Keratinocyte (primary cell): ENCODE measurements around the gene ADGRG1. TPM values are rescaled to one million over a fixed set of nuclear protein-coding genes. Genes with fewer than 3 reads are reported as not detected.

ENCODE experiments used
- DNase-seq: peaks from one replicate; pipeline ENCODE4 v3.0.0-alpha.2; 2011; ENCODE audit warnings: low read depth, missing footprints, low spot score
- FAIRE-seq: peaks from 2 replicates; lab custom pipeline; 2011; peaks lifted over from hg19 to GRCh38; lab: Jason Lieb, UNC
- H2AFZ ChIP-seq: 2 replicates; pipeline ENCODE4 v1.6.0; 2012; ENCODE audit warnings: low read length, control low read depth, inconsistent platforms; ENCODE audit not compliant: control insufficient read depth
- H3K27ac ChIP-seq: 2 replicates; pipeline ENCODE4 v1.5.1; 2011; ENCODE audit warnings: low read length; ENCODE audit not compliant: control insufficient read depth, insufficient read depth
- H3K27me3 ChIP-seq: 3 replicates; pipeline ENCODE4 v1.6.0; 2011; ENCODE audit warnings: low read length; ENCODE audit not compliant: control insufficient read depth, insufficient read depth; ENCODE audit errors: extremely low read depth
- H3K36me3 ChIP-seq, 2 experiments: 2 replicates in 1 of 2; 3 replicates in 1 of 2; pipeline ENCODE4 v1.5.1; 2011; ENCODE audit warnings: low read length in 2 of 2, mild to moderate bottlenecking in 1 of 2; ENCODE audit not compliant: control insufficient read depth in 2 of 2, insufficient read depth in 2 of 2; ENCODE audit errors: extremely low read depth in 1 of 2
- H3K4me1 ChIP-seq: 3 replicates; pipeline ENCODE4 v1.5.1; 2011; ENCODE audit warnings: low read length; ENCODE audit not compliant: control insufficient read depth, insufficient read depth; ENCODE audit errors: extremely low read depth
- H3K4me2 ChIP-seq: 3 replicates; pipeline ENCODE4 v1.6.0; 2011; ENCODE audit warnings: low read depth, low read length; ENCODE audit not compliant: control insufficient read depth, insufficient read depth; ENCODE audit errors: extremely low read depth
- H3K4me3 ChIP-seq, 3 experiments: fragments of 200-600 bp in 1 of 3; sonication (generic) in 1 of 3; 2 replicates in 2 of 3; 3 replicates in 1 of 3; pipeline ENCODE4 v1.5.1; 2011 to 2016; ENCODE audit warnings: low read length in 3 of 3, mild to moderate bottlenecking in 3 of 3, control low read depth in 2 of 3, inconsistent platforms in 1 of 3, low read depth in 1 of 3, mixed read lengths in 1 of 3, mixed run types in 1 of 3, moderate library complexity in 1 of 3; ENCODE audit not compliant: control insufficient read depth in 2 of 3, insufficient read depth in 2 of 3; ENCODE audit errors: extremely low read depth in 1 of 3
- H3K79me2 ChIP-seq: 2 replicates; pipeline ENCODE4 v1.6.0; 2012; ENCODE audit warnings: low read length; ENCODE audit not compliant: control insufficient read depth, insufficient read depth
- H3K9ac ChIP-seq: 3 replicates; pipeline ENCODE4 v1.6.0; 2011; ENCODE audit warnings: low read length; ENCODE audit not compliant: control insufficient read depth, insufficient read depth; ENCODE audit errors: extremely low read depth
- H3K9me1 ChIP-seq: 3 replicates; pipeline ENCODE4 v1.6.0; 2011; ENCODE audit warnings: low read length; ENCODE audit not compliant: control insufficient read depth, insufficient read depth; ENCODE audit errors: extremely low read depth
- H3K9me3 ChIP-seq: 2 replicates; pipeline ENCODE4 v1.5.1; 2012; ENCODE audit warnings: low read depth, low read length; ENCODE audit not compliant: control insufficient read depth
- H4K20me1 ChIP-seq: 3 replicates; pipeline ENCODE4 v1.6.0; 2011; ENCODE audit warnings: low read length; ENCODE audit not compliant: control insufficient read depth, insufficient read depth; ENCODE audit errors: extremely low read depth
- EZH2 ChIP-seq: IDR thresholded peaks from one replicate; pipeline ENCODE4 v1.6.1; 2012; ENCODE audit warnings: inconsistent platforms, mild to moderate bottlenecking, low read length, moderate library complexity
- dilution Hi-C: fragments of 300-500 bp; cut with MboI; formaldehyde crosslinking; loops from one replicate; pipeline ENCODE4 v1.7.0; 2020; ENCODE audit warnings: low sequenced_read_pairs; ENCODE audit not compliant: extremely low pct_ligation_motif_present
- polyA plus RNA-seq, 5 experiments: library from polyadenylated mRNA; depleted of rRNA in 3 of 5; stranded (reverse) in 3 of 5; stranded (forward) in 1 of 5; unstranded in 1 of 5; fragments of >200 nt; gene quantifications; 1 replicate in 1 of 5; 2 replicates in 3 of 5; 3 replicates in 1 of 5; pipeline versions ENCODE4 v1.2.1 to v1.2.3, GENCODE V29; 2011 to 2012; ENCODE audit warnings: missing spikeins in 2 of 5, low read depth in 1 of 5, low replicate concordance in 1 of 5
- TF ChIP-seq, protein P1 (sequence below), 3 experiments: IDR thresholded peaks in 1 of 3; conservative IDR thresholded peaks in 1 of 3; optimal IDR thresholded peaks in 1 of 3; 2 replicates in 2 of 3; 3 replicates in 1 of 3; pipeline versions ENCODE3 to v1.5.1; 2011; ENCODE audit warnings: low read length in 3 of 3, mild to moderate bottlenecking in 3 of 3, moderate library complexity in 2 of 3, control low read depth in 1 of 3, inconsistent platforms in 1 of 3; ENCODE audit not compliant: insufficient read depth in 2 of 3; ENCODE audit errors: extremely low read depth in 1 of 3

Gene ADGRG1
- polyA plus RNA-seq, 1 donor (not counting 4 experiments of a cell fraction or from before 2014, with no cell fraction given), result 28.4 TPM

DNA sequence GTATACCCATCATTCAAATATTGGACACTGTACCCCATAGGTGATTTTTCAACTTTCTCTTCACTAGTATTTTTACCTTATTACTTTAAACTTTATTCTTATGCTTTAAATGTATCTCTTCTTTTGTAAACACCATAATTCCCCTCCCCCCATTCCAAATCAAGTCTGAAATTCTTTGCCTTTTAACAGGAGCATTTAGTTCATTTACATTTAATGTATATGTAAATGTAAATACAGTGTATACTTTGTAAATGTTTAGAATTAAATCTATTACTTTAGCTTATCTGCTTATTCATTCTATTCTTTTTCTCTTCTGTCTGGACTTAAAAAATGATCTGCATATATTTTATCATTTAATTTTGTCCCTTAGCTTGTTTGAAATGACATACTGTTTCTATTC lies 30.0 kb upstream of the ADGRG1 start:
- H3K4me3 ChIP-seq, result no peak overlapping the region
- no peaks in the 10 kb centered on the region for H3K27me3 ChIP-seq
- TF ChIP-seq, protein P1, sequence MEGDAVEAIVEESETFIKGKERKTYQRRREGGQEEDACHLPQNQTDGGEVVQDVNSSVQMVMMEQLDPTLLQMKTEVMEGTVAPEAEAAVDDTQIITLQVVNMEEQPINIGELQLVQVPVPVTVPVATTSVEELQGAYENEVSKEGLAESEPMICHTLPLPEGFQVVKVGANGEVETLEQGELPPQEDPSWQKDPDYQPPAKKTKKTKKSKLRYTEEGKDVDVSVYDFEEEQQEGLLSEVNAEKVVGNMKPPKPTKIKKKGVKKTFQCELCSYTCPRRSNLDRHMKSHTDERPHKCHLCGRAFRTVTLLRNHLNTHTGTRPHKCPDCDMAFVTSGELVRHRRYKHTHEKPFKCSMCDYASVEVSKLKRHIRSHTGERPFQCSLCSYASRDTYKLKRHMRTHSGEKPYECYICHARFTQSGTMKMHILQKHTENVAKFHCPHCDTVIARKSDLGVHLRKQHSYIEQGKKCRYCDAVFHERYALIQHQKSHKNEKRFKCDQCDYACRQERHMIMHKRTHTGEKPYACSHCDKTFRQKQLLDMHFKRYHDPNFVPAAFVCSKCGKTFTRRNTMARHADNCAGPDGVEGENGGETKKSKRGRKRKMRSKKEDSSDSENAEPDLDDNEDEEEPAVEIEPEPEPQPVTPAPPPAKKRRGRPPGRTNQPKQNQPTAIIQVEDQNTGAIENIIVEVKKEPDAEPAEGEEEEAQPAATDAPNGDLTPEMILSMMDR (optimal IDR thresholded peaks at IDR 0.05 in 1 of 3, IDR thresholded peaks at IDR 0.05 in 1 of 3, conservative IDR thresholded peaks at IDR 0.05 in 1 of 3; ENCODE audit: extremely low read depth in 1 of 3, insufficient read depth in 2 of 3, low read length in 3 of 3), result no peak
- TF ChIP-seq EZH2, result no peak
- H3K4me1 ChIP-seq, result no peaks in the 10 kb centered on the region
- no peaks in the 10 kb centered on the region for H3K79me2 ChIP-seq
- no peak overlapping the region for H3K27ac ChIP-seq
- H3K9ac ChIP-seq, result no peak overlapping the region
- DNase-seq, result no peak
- H4K20me1 ChIP-seq, result no peaks in the 10 kb centered on the region
- no peaks in the 10 kb centered on the region for H3K9me3 ChIP-seq
- H2AFZ ChIP-seq, result no peak overlapping the region
- no peaks in the 10 kb centered on the region for H3K36me3 ChIP-seq
- no peaks in the 10 kb centered on the region for H3K9me1 ChIP-seq
- H3K4me2 ChIP-seq, result no peak overlapping the region
- FAIRE-seq, result no peak
- dilution Hi-C loops, result no loop called here

DNA sequence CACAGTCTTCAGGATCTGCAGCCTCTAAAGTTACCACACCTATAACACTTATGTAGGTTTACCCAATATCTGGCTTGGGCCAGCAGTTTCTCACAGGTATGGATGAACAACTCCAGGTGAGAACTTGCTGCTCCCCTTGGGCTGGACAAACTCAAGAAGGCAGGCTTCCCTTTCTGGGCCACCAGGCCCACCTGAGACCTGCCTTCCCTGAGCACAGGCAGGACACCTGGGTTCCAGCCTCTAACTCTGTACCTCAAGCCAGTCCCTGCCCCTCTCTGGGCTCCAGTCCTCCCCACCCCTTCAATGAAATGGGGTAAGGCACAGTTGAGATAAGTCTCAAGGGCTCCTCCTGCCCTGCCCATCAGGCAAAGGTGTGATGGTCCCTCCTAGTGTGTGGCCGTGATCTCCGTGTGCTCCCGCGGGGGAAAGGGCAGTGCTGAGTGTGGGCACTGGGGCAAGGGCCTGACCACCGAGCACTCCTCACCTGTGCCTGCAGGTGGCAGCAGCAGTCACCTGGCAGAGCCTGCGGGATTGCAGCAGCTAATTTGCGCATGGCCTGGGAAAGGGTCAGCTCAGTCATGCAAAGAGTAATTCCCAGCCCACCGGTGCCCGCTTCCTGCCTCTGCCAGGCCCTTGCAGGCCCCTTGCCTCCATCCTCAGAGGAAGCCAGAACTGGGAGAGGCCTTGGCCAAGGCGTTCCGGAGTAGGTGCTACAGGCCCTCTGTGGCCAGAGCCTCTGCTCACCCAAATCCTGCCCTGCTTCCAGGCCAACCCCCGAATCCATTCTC lies 28.2 kb upstream of the ADGRG1 start:
- TF ChIP-seq, protein P1 (optimal IDR thresholded peaks at IDR 0.05 in 1 of 3, IDR thresholded peaks at IDR 0.05 in 1 of 3, conservative IDR thresholded peaks at IDR 0.05 in 1 of 3; ENCODE audit: extremely low read depth in 1 of 3, insufficient read depth in 2 of 3, low read length in 3 of 3), result peak; percentile 89 to 99 (median 96)
- TF ChIP-seq EZH2, result no peak
- H3K9ac ChIP-seq, result no peak overlapping the region
- H3K79me2 ChIP-seq, result no peaks in the 10 kb centered on the region
- dilution Hi-C loops, result no loop called here
- no peak overlapping the region for H3K27ac ChIP-seq
- H3K27me3 ChIP-seq, result no peaks in the 10 kb centered on the region
- no peaks in the 10 kb centered on the region for H4K20me1 ChIP-seq
- no peak overlapping the region for H3K4me2 ChIP-seq
- H2AFZ ChIP-seq, result no peak overlapping the region
- DNase-seq, result no peak
- FAIRE-seq, result peak; percentile 32
- H3K9me1 ChIP-seq, result no peaks in the 10 kb centered on the region
- H3K4me1 ChIP-seq, result no peaks in the 10 kb centered on the region
- H3K36me3 ChIP-seq, result no peaks in the 10 kb centered on the region
- H3K9me3 ChIP-seq, result no peaks in the 10 kb centered on the region
- H3K4me3 ChIP-seq, result no peak overlapping the region
